HG03095 (cell line): Measurements from ENCODE around the gene FTHL17.

Experiments used
- ATAC-seq: cut with Tn5 transposase; IDR thresholded peaks from one replicate; pipeline ENCODE4 v1.9.1; 2021; ENCODE audit warnings: moderate library complexity; ENCODE audit not compliant: unreplicated experiment

FTHL17 gene

GRCh38 chrX:31039327-31039711 lies 32.5 kb downstream of the FTHL17 start:
- no peak for ATAC-seq

- peak; percentile 56 for ATAC-seq
These were observed 33.1 kb downstream of the FTHL17 start for GRCh38 chrX:31038575-31039326.

DNA sequence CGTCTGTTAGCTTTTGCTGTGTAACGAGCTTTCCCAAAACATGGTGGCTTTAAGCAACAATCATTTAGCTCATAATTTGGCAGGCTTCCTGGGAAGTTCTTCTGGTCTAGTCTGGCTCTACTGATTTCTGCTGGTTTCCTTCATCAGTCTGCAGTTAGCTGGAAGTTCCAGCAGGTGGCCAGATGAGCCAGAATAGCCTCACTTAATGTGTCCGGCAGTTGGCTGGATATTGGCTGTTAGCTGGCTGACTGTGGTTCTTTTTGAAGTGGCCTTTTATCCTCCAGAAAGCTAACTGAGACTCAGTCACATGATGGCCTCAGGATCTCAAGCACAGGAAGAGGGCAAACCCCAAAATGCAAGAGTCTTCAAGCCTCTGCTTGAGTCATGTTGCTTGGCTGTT lies 34.9 kb downstream of the FTHL17 start:
- no peak for ATAC-seq

DNA sequence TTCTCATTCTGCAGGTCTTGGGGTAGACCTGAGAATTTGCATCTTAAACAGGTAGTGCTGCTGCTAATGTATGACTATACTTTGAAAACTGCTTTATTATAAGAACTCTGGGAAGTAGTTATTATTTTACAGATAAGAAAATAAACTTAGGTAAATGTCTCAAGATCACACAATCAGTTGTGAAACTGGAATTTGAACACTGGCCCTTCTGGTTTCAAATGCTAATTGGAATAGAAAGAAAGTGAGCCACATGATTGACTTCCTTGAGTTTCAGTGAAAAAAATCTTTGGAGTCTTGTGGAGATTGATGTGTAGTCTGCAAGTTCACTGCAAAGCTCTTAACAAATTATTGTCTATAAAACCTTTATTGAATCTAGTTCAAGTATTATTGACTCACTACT lies 44.5 kb downstream of the FTHL17 start:
- no peak for ATAC-seq

DNA sequence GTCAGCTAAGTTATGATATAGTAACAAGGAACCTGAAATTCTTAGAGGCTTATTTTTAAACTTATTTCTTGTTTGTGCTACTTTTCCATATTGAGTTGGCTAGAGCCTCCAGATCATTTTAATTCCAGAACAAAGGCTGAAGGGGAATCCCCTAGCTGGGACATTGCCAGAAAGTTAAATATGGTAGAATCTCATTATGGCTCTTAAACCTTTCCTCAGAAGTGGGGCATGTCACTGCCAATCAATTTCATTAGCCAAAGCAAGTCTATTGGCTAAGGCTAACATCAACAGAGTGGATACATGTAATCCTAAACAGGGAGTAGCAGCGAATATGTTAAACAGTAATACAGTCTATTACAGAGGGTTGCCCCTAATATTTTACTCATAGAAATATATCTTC lies 47.0 kb downstream of the FTHL17 start:
- no peak for ATAC-seq

DNA sequence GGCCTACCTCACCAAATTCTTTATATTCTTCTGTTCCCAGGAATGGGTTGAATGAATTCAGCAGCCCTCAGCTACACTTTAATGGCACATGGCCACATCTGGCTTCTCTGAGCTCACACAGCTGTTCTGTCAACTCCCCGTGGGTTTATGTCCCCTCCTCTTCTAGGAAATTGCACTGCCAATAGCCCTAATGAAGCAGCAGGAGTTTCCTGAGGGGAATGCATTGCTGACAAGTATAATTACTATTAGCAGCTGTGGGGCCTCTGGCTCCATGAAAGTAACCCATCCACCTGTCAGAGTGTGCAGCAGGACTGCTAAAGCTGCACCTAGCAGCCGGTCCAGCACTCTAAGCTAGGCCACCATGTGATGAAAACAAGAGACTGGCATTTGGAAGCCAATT lies 50.3 kb downstream of the FTHL17 start:
- no peak for ATAC-seq
